Neural progenitor cell (in vitro differentiated cells): ENCODE results near the gene PYROXD2. TPM values are rescaled to one million over a fixed set of nuclear protein-coding genes. Genes with fewer than 3 reads are reported as not detected.

Source experiments
- DNase-seq: peaks from one replicate; pipeline ENCODE4 v3.0.0-alpha.2; 2016; ENCODE audit warnings: low spot score
- H2AFZ ChIP-seq: fragments of 200-600 bp; sonication (generic); replicated peaks from 2 replicates; pipeline ENCODE4 v1.6.1; 2016; ENCODE audit warnings: antibody characterized with exemption
- H3F3A ChIP-seq: fragments of 200-600 bp; sonication (generic); 2 replicates; pipeline ENCODE4 v1.6.1; 2016; ENCODE audit warnings: antibody characterized with exemption, low read depth
- H3K27ac ChIP-seq: fragments of 200-600 bp; sonication (generic); 2 replicates; pipeline ENCODE4 v1.5.1; 2016; ENCODE audit warnings: mild to moderate bottlenecking
- H3K27me3 ChIP-seq: fragments of 200-600 bp; sonication (generic); 2 replicates; pipeline ENCODE4 v1.6.1; 2016; ENCODE audit warnings: mild to moderate bottlenecking, moderate library complexity
- H3K36me3 ChIP-seq: fragments of 200-600 bp; sonication (generic); 2 replicates; pipeline ENCODE4 v1.5.1; 2016
- H3K4me1 ChIP-seq: fragments of 200-600 bp; sonication (generic); 2 replicates; pipeline ENCODE4 v1.6.1; 2016; ENCODE audit warnings: mixed run types
- H3K4me2 ChIP-seq: fragments of 200-600 bp; sonication (generic); 2 replicates; pipeline ENCODE4 v1.6.1; 2016
- H3K4me3 ChIP-seq: fragments of 200-600 bp; sonication (generic); 2 replicates; pipeline ENCODE4 v1.5.1; 2016
- H3K79me2 ChIP-seq: fragments of 200-600 bp; sonication (generic); 2 replicates; pipeline ENCODE4 v1.6.1; 2016; ENCODE audit warnings: low read depth
- H3K9ac ChIP-seq: fragments of 200-600 bp; sonication (generic); 2 replicates; pipeline ENCODE4 v1.6.1; 2016
- H3K9me3 ChIP-seq: fragments of 200-600 bp; sonication (generic); 2 replicates; pipeline ENCODE4 v1.5.1; 2016; ENCODE audit warnings: low read depth
- H4K20me1 ChIP-seq: fragments of 200-600 bp; sonication (generic); 2 replicates; pipeline ENCODE4 v1.6.1; 2016; ENCODE audit warnings: low read depth
- H3K27ac Mint-ChIP-seq: 3 replicates; pipeline ENCODE4 v1.8.0; 2021; ENCODE audit warnings: mixed read lengths
- H3K27me3 Mint-ChIP-seq: 2 replicates; pipeline ENCODE4 v1.8.0; 2022; ENCODE audit warnings: low read depth, mild to moderate bottlenecking, inconsistent platforms, moderate library complexity, mixed read lengths; ENCODE audit not compliant: insufficient read depth
- H3K36me3 Mint-ChIP-seq: 3 replicates; pipeline ENCODE4 v1.8.0; 2021; ENCODE audit warnings: mixed read lengths
- H3K4me1 Mint-ChIP-seq: 3 replicates; pipeline ENCODE4 v1.8.0; 2021; ENCODE audit warnings: mixed read lengths
- H3K4me3 Mint-ChIP-seq: 3 replicates; pipeline ENCODE4 v1.8.0; 2021; ENCODE audit warnings: mild to moderate bottlenecking, moderate library complexity, mixed read lengths
- H3K9me3 Mint-ChIP-seq: 3 replicates; pipeline ENCODE4 v1.8.0; 2020; ENCODE audit warnings: mixed read lengths
- EZH2 ChIP-seq: fragments of 200-600 bp; sonication (generic); IDR thresholded peaks from 2 replicates; pipeline ENCODE4 v1.6.1; 2017; ENCODE audit warnings: antibody characterized with exemption, mild to moderate bottlenecking, moderate library complexity
- EZH2phosphoT487 ChIP-seq: fragments of 200-600 bp; sonication (generic); IDR thresholded peaks from 2 replicates; pipeline ENCODE4 v1.6.1; 2017; ENCODE audit warnings: antibody characterized with exemption
- total RNA-seq: library from RNA; depleted of rRNA; stranded (reverse); fragments of >200 nt; gene quantifications from 2 replicates; pipeline ENCODE4 v1.2.3, GENCODE V29; 2015; ENCODE audit warnings: low replicate concordance
- TF ChIP-seq, protein P1 (sequence below): fragments of 200-600 bp; sonication (generic); IDR thresholded peaks from 2 replicates; pipeline ENCODE4 v1.5.1; 2017; ENCODE audit warnings: antibody characterized with exemption, mild to moderate bottlenecking

Gene PYROXD2
- total RNA-seq, 1 donor from 2014 or later: 10.5 TPM

DNA sequence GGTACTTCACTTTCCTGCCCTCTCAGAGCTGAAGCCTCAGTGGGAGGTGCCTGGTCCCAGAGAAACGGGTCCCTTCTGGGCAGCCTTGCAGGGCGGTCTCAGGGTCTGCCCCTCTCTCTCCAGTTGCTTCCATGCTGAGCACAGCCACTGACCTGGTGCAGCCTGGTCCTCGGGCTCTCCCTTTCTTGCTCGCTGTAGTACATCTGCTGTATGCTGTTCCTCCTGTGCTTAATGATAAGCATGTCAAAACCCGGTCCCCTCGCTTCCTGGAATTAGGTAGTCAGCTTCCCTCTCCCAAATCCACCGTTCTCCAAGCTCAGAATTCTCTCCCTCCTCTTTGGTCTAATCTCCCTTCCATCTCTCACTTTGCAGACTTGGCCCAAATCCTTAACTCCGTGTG is 42.7 kb upstream of the PYROXD2 start:
- Histone ChIP-seq H3K4me3 (no peak overlapping the region), H3K27me3 (peaks cover 19% of the 10 kb centered on the region), H3F3A (peaks cover 30% of the 10 kb centered on the region), H2AFZ (peak overlapping the region; percentile 18), H3K36me3 (no peaks in the 10 kb centered on the region), H4K20me1 (no peaks in the 10 kb centered on the region), H3K79me2 (no peaks in the 10 kb centered on the region), H3K9ac (no peak overlapping the region), H3K4me2 (peak overlapping the region; percentile 25), H3K4me1 (peaks cover 28% of the 10 kb centered on the region), H3K27ac (no peak overlapping the region), H3K9me3 (no peaks in the 10 kb centered on the region)
- Mint-ChIP-seq H3K36me3 (no peaks in the 10 kb centered on the region), H3K27ac (no peak overlapping the region), H3K4me1 (peaks cover 32% of the 10 kb centered on the region), H3K4me3 (no peak overlapping the region), H3K9me3 (no peaks in the 10 kb centered on the region), H3K27me3 (peaks cover 2% of the 10 kb centered on the region)
- TF ChIP-seq, protein P1, sequence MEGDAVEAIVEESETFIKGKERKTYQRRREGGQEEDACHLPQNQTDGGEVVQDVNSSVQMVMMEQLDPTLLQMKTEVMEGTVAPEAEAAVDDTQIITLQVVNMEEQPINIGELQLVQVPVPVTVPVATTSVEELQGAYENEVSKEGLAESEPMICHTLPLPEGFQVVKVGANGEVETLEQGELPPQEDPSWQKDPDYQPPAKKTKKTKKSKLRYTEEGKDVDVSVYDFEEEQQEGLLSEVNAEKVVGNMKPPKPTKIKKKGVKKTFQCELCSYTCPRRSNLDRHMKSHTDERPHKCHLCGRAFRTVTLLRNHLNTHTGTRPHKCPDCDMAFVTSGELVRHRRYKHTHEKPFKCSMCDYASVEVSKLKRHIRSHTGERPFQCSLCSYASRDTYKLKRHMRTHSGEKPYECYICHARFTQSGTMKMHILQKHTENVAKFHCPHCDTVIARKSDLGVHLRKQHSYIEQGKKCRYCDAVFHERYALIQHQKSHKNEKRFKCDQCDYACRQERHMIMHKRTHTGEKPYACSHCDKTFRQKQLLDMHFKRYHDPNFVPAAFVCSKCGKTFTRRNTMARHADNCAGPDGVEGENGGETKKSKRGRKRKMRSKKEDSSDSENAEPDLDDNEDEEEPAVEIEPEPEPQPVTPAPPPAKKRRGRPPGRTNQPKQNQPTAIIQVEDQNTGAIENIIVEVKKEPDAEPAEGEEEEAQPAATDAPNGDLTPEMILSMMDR: no peak
- no peak for TF ChIP-seq EZH2
- TF ChIP-seq EZH2phosphoT487: no peak
- DNase-seq: no peak

DNA sequence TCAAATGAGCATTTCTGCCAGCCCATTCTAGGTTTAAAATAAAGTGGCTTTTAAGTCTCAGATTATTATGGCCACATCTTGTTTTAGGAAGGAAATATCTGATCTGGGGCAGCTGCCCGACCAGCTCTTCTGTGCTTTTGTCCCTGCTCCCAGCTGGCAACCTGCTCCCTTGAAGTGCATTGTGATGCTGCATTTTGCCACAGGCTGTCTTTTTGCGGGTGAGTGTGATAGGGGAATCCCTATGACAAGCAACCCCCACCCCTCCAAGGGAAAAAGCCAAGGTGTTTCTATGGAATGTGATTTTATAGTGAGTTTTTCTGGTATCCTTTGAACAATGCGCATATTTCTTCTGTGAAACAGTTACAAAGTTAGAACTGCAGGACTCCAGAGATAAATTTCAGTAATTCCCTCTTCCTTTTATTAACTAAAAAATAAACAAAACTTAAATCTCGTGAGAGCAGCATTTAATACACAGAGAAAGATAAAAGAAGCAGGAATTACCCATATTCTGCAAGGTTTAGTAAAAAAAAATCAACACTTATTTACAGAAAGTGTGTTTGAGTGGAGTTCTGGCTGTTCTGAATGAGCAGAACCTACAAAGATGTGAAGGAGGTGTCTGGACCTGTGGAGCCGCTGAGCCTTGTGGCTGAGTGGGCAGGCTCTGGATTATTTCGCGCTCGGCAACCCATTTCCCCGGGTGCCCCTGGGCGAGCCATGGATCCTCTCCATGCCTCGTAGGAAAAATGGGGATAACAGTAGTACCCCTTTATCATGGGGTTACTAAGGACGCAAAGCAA is 41.9 kb upstream of the PYROXD2 start:
- Histone ChIP-seq H3K27ac (no peak overlapping the region), H3K36me3 (no peaks in the 10 kb centered on the region), H3K4me3 (no peak overlapping the region), H2AFZ (no peak overlapping the region), H3K4me2 (peak overlapping the region; percentile 25), H4K20me1 (no peaks in the 10 kb centered on the region), H3K9ac (no peak overlapping the region), H3F3A (peaks cover 30% of the 10 kb centered on the region), H3K4me1 (peaks cover 28% of the 10 kb centered on the region), H3K9me3 (no peaks in the 10 kb centered on the region), H3K27me3 (peaks cover 19% of the 10 kb centered on the region), H3K79me2 (no peaks in the 10 kb centered on the region)
- H3K4me3 Mint-ChIP-seq: peak overlapping the region; percentile 44
- H3K27ac Mint-ChIP-seq: no peak overlapping the region
- H3K36me3 Mint-ChIP-seq: no peaks in the 10 kb centered on the region
- H3K27me3 Mint-ChIP-seq: peaks cover 5% of the 10 kb centered on the region
- TF ChIP-seq EZH2 (no peak), EZH2phosphoT487 (no peak)
- TF ChIP-seq, protein P1: no peak
- peak; percentile 26 for DNase-seq
- H3K9me3 Mint-ChIP-seq: no peaks in the 10 kb centered on the region
- peaks cover 32% of the 10 kb centered on the region for H3K4me1 Mint-ChIP-seq

DNA sequence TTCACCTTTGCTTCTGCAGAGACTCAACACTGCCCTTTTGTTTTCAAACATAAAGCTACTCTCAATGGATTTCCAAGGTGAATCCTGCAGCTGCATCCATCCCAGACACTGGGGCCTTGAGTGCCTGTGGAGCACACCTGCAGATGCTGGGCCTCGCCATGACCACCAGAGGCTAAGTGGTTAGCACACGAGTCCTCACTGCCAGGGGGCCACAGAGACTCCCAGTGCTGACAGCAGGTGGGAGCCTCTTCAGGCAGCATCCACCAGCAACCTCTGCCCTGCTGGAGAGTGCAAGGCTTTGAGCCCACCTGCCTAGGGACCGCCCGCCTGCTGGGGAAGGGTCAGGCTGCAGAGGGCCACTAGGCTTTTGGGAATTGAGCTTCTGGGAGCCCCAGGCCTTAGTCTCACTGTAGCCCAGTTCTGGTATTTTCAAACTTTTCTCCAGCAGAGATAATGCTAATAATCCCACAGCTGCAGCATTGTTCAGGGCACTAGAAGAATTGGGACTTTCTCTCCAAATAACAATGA is 41.1 kb upstream of the PYROXD2 start:
- DNase-seq: peak; percentile 45
- Histone ChIP-seq H3K9me3 (no peaks in the 10 kb centered on the region), H3K4me3 (no peak overlapping the region), H3K79me2 (no peaks in the 10 kb centered on the region), H2AFZ (no peak overlapping the region), H4K20me1 (no peaks in the 10 kb centered on the region), H3K27me3 (peaks cover 19% of the 10 kb centered on the region), H3F3A (peaks cover 30% of the 10 kb centered on the region), H3K36me3 (no peaks in the 10 kb centered on the region), H3K4me1 (peaks cover 28% of the 10 kb centered on the region), H3K4me2 (peak overlapping the region; percentile 25), H3K27ac (no peak overlapping the region), H3K9ac (no peak overlapping the region)
- Mint-ChIP-seq H3K9me3 (no peaks in the 10 kb centered on the region), H3K27me3 (peaks cover 5% of the 10 kb centered on the region), H3K4me1 (peaks cover 32% of the 10 kb centered on the region), H3K27ac (no peak overlapping the region), H3K4me3 (no peak overlapping the region), H3K36me3 (no peaks in the 10 kb centered on the region)
- TF ChIP-seq, protein P1: no peak
- TF ChIP-seq EZH2 (no peak), EZH2phosphoT487 (no peak)
